GM06990 (cell line): ENCODE results near the gene GBA3.

ENCODE experiments used
- DNase-seq: peaks from one replicate; pipeline ENCODE4 v3.0.0-alpha.2; 2011; ENCODE audit not compliant: insufficient read length; ENCODE audit errors: extremely low read depth
- H3K27me3 ChIP-seq: replicated peaks from 2 replicates; pipeline ENCODE4 v1.6.0; 2011; ENCODE audit warnings: low read length; ENCODE audit not compliant: control insufficient read depth, insufficient read depth
- H3K36me3 ChIP-seq: 2 replicates; pipeline ENCODE4 v1.5.1; 2011; ENCODE audit warnings: low read length; ENCODE audit not compliant: control insufficient read depth, insufficient read depth
- H3K4me3 ChIP-seq: replicated peaks from 2 replicates; pipeline ENCODE4 v1.5.1; 2011; ENCODE audit warnings: low read depth, mild to moderate bottlenecking, control low read depth, low read length
- TF ChIP-seq, protein P1 (sequence below): IDR thresholded peaks from 2 replicates; pipeline ENCODE4 v1.5.1; 2011; ENCODE audit warnings: low read length, control low read depth, mild to moderate bottlenecking, inconsistent platforms; ENCODE audit not compliant: insufficient read depth, poor library complexity, severe bottlenecking

Gene GBA3

GRCh38 chr4:22713841-22714240 is 21.1 kb downstream of the GBA3 start:
- no peak for DNase-seq
- H3K27me3 ChIP-seq: no peaks in the 10 kb centered on the region
- H3K36me3 ChIP-seq: no peaks in the 10 kb centered on the region
- TF ChIP-seq, protein P1, sequence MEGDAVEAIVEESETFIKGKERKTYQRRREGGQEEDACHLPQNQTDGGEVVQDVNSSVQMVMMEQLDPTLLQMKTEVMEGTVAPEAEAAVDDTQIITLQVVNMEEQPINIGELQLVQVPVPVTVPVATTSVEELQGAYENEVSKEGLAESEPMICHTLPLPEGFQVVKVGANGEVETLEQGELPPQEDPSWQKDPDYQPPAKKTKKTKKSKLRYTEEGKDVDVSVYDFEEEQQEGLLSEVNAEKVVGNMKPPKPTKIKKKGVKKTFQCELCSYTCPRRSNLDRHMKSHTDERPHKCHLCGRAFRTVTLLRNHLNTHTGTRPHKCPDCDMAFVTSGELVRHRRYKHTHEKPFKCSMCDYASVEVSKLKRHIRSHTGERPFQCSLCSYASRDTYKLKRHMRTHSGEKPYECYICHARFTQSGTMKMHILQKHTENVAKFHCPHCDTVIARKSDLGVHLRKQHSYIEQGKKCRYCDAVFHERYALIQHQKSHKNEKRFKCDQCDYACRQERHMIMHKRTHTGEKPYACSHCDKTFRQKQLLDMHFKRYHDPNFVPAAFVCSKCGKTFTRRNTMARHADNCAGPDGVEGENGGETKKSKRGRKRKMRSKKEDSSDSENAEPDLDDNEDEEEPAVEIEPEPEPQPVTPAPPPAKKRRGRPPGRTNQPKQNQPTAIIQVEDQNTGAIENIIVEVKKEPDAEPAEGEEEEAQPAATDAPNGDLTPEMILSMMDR: no peak
- no peak overlapping the region for H3K4me3 ChIP-seq

DNA sequence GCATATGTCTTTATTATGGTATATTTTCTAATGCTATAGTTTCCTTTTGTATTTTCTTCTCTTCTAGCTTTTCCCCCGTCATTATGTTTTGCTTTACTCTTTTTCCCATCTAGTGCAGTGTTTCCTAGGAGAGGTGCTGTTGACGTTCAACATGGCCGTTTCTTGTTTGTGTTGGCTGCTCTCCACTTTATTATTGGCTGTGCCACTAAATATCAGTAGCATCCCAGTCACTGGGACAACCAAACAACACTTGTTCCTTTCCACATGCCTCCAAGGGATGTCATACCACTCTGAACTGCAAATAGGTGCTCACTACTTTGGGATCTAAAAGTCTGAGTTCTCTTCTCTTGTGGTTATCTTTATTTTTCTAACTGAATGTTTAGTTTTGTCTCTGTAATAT is 26.5 kb downstream of the GBA3 start:
- no peaks in the 10 kb centered on the region for H3K27me3 ChIP-seq
- TF ChIP-seq, protein P1: no peak
- H3K4me3 ChIP-seq: no peak overlapping the region
- H3K36me3 ChIP-seq: no peaks in the 10 kb centered on the region
- no peak for DNase-seq

DNA sequence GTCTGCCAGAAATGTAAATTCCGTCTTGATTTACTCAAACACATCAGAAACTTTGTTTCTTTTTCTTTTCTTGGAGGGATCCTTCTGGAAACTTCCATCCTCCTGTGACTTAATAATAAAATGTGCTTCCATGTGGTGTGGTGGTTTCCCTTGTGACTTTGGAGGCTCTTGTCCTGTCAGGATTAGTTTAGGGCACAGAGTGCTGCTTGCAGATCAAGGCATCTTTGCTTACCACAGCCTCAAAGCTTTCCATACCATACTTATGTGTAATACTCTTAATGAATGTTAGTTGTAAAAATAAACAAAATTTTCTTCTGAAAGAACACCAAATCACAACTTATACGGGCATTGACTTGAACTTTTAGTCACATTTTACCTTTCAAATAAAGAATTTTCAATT is 27.4 kb downstream of the GBA3 start:
- no peak for DNase-seq

GRCh38 chr4:22721204-22721603 is 28.5 kb downstream of the GBA3 start:
- no peak for DNase-seq
- Histone ChIP-seq H3K36me3 (no peaks in the 10 kb centered on the region), H3K27me3 (no peaks in the 10 kb centered on the region), H3K4me3 (no peak overlapping the region)
- TF ChIP-seq, protein P1: no peak

More for the DNA sequence above, 27.4 kb downstream of the GBA3 start:
- TF ChIP-seq, protein P1: no peak
- no peaks in the 10 kb centered on the region for H3K27me3 ChIP-seq
- H3K36me3 ChIP-seq: no peaks in the 10 kb centered on the region
- no peak overlapping the region for H3K4me3 ChIP-seq

GRCh38 chr4:22730021-22730420 is 37.3 kb downstream of the GBA3 start:
- TF ChIP-seq, protein P1: no peak
- no peaks in the 10 kb centered on the region for H3K27me3 ChIP-seq
- H3K4me3 ChIP-seq: no peak overlapping the region
- DNase-seq: no peak
- no peaks in the 10 kb centered on the region for H3K36me3 ChIP-seq

DNA sequence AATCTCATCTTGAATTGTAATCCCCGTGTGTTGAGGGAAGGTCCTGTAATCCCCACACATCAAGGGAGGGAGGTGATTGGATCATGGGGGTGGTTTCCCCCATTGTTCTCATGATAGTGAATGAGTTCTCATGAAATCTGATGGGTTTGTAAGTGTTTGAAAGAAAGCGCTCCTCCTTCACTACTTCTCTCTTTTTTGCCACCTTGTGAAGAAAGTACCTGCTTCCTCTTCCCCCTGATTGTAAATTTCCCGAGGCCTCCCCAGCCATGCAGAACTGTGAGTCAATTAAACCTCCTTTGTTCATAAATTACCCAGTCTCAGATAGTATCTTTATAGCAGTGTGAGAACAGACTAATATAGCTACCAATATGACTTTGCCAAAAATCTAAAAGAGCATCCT is 41.1 kb downstream of the GBA3 start:
- H3K36me3 ChIP-seq: no peaks in the 10 kb centered on the region
- no peaks in the 10 kb centered on the region for H3K27me3 ChIP-seq
- no peak overlapping the region for H3K4me3 ChIP-seq
- no peak for DNase-seq
- TF ChIP-seq, protein P1: no peak
